ENCODE measurements around the gene BABAM2. TPM values are rescaled to one million over a fixed set of nuclear protein-coding genes. Genes with fewer than 3 reads are reported as not detected.

BABAM2 gene
- polyA plus RNA-seq, 3 donors from 2014 or later, result 52.4 to 89.2 (median 74.1) TPM

GRCh38 chr2:28082131-28082530 lies 191.6 kb downstream of the BABAM2 start:
- Mint-ChIP-seq H3K27ac (no peak overlapping the region), H3K36me3 (peaks cover 0 to 4% (median 3%) of the 10 kb centered on the region in 3 donors), H3K27me3 (ENCODE audit: low read depth in 3 of 3) (no peaks in the 10 kb centered on the region), H3K4me3 (no peak overlapping the region), H3K4me1 (peaks cover 0 to 5% of the 10 kb centered on the region in 2 donors), H3K9me3 (no peaks in the 10 kb centered on the region)
- DNase-seq, result no peak

- peaks cover 0 to 4% (median 0%) of the 10 kb centered on the region in 3 donors for H3K36me3 Mint-ChIP-seq
- H3K27me3 Mint-ChIP-seq (ENCODE audit: low read depth in 3 of 3), result no peaks in the 10 kb centered on the region
- no peak overlapping the region for H3K27ac Mint-ChIP-seq
- H3K4me1 Mint-ChIP-seq, result peaks cover 0 to 5% of the 10 kb centered on the region in 2 donors
- no peak overlapping the region for H3K4me3 Mint-ChIP-seq
- no peak for DNase-seq
- no peaks in the 10 kb centered on the region for H3K9me3 Mint-ChIP-seq
These were observed 192.9 kb downstream of the BABAM2 start for GRCh38 chr2:28083476-28083875.

GRCh38 chr2:28084564-28084963 lies 194.0 kb downstream of the BABAM2 start:
- no peak for DNase-seq
- Mint-ChIP-seq H3K4me1 (peaks cover 0 to 5% of the 10 kb centered on the region in 2 donors), H3K9me3 (no peaks in the 10 kb centered on the region), H3K27me3 (ENCODE audit: low read depth in 3 of 3) (no peaks in the 10 kb centered on the region), H3K4me3 (no peak overlapping the region), H3K27ac (no peak overlapping the region), H3K36me3 (peaks cover 0 to 4% (median 0%) of the 10 kb centered on the region in 3 donors)

GRCh38 chr2:28085201-28085600 lies 194.7 kb downstream of the BABAM2 start:
- Mint-ChIP-seq H3K9me3 (no peaks in the 10 kb centered on the region), H3K27ac (no peak overlapping the region), H3K4me3 (no peak overlapping the region), H3K36me3 (peaks cover 0 to 4% (median 0%) of the 10 kb centered on the region in 3 donors), H3K27me3 (ENCODE audit: low read depth in 3 of 3) (no peaks in the 10 kb centered on the region), H3K4me1 (peaks cover 0 to 5% of the 10 kb centered on the region in 2 donors)
- DNase-seq, result no peak

- Mint-ChIP-seq H3K4me1 (peaks cover 0 to 2% of the 10 kb centered on the region in 2 donors), H3K36me3 (peaks cover 0 to 4% (median 0%) of the 10 kb centered on the region in 3 donors), H3K27ac (no peak overlapping the region), H3K4me3 (no peak overlapping the region), H3K9me3 (no peaks in the 10 kb centered on the region), H3K27me3 (ENCODE audit: low read depth in 3 of 3) (no peaks in the 10 kb centered on the region)
- DNase-seq, result no peak
These were observed 196.1 kb downstream of the BABAM2 start for GRCh38 chr2:28086611-28087010.

GRCh38 chr2:28088970-28089369 lies 198.4 kb downstream of the BABAM2 start:
- Mint-ChIP-seq H3K4me1 (no peaks in the 10 kb centered on the region), H3K27ac (no peak overlapping the region), H3K9me3 (no peaks in the 10 kb centered on the region)

GRCh38 chr2:28089486-28089885 lies 199.0 kb downstream of the BABAM2 start:
- peaks cover 0 to 1% (median 0%) of the 10 kb centered on the region in 3 donors for H3K27me3 Mint-ChIP-seq (ENCODE audit: low read depth in 3 of 3)
- H3K4me3 Mint-ChIP-seq, result no peak overlapping the region
- H3K9me3 Mint-ChIP-seq, result no peaks in the 10 kb centered on the region
- H3K4me1 Mint-ChIP-seq, result no peaks in the 10 kb centered on the region
- no peak overlapping the region for H3K27ac Mint-ChIP-seq
- DNase-seq, result no peak
- H3K36me3 Mint-ChIP-seq, result no peaks in the 10 kb centered on the region

More at GRCh38 chr2:28088970-28089369, 198.4 kb downstream of the BABAM2 start:
- Mint-ChIP-seq H3K36me3 (no peaks in the 10 kb centered on the region), H3K4me3 (no peak overlapping the region), H3K27me3 (ENCODE audit: low read depth in 3 of 3) (peaks cover 0 to 1% (median 0%) of the 10 kb centered on the region in 3 donors)
- DNase-seq, result no peak

GRCh38 chr2:28093308-28093707 lies 202.8 kb downstream of the BABAM2 start:
- Mint-ChIP-seq H3K4me3 (no peak overlapping the region), H3K27ac (no peak overlapping the region), H3K9me3 (no peaks in the 10 kb centered on the region), H3K27me3 (ENCODE audit: low read depth in 3 of 3) (peaks cover 0 to 1% (median 0%) of the 10 kb centered on the region in 3 donors), H3K4me1 (no peaks in the 10 kb centered on the region), H3K36me3 (no peaks in the 10 kb centered on the region)
- DNase-seq, result no peak

- Mint-ChIP-seq H3K36me3 (no peaks in the 10 kb centered on the region), H3K4me3 (no peak overlapping the region), H3K27ac (peak overlapping the region in 1 of 6 donors; percentile 37), H3K4me1 (no peaks in the 10 kb centered on the region), H3K9me3 (no peaks in the 10 kb centered on the region), H3K27me3 (ENCODE audit: low read depth in 3 of 3) (peaks cover 0 to 3% (median 0%) of the 10 kb centered on the region in 3 donors)
- no peak for DNase-seq
These were observed 203.2 kb downstream of the BABAM2 start for GRCh38 chr2:28093768-28094167.

GRCh38 chr2:28094739-28095138 lies 204.2 kb downstream of the BABAM2 start:
- no peak for DNase-seq
- no peak overlapping the region for H3K27ac Mint-ChIP-seq
- no peaks in the 10 kb centered on the region for H3K9me3 Mint-ChIP-seq
- no peaks in the 10 kb centered on the region for H3K4me1 Mint-ChIP-seq
- no peak overlapping the region for H3K4me3 Mint-ChIP-seq
- H3K27me3 Mint-ChIP-seq (ENCODE audit: low read depth in 3 of 3), result peaks cover 0 to 3% (median 0%) of the 10 kb centered on the region in 3 donors
- H3K36me3 Mint-ChIP-seq, result no peaks in the 10 kb centered on the region

- Mint-ChIP-seq H3K4me1 (no peaks in the 10 kb centered on the region), H3K27me3 (ENCODE audit: low read depth in 3 of 3) (peaks cover 0 to 3% (median 0%) of the 10 kb centered on the region in 3 donors), H3K27ac (peak overlapping the region in 1 of 6 donors; percentile 32), H3K4me3 (no peak overlapping the region), H3K36me3 (no peaks in the 10 kb centered on the region), H3K9me3 (no peaks in the 10 kb centered on the region)
- DNase-seq, result no peak
These were observed 205.1 kb downstream of the BABAM2 start for GRCh38 chr2:28095622-28096021.

GRCh38 chr2:28096421-28096820 lies 205.9 kb downstream of the BABAM2 start:
- DNase-seq, result no peak
- H3K4me1 Mint-ChIP-seq, result no peaks in the 10 kb centered on the region
- no peaks in the 10 kb centered on the region for H3K36me3 Mint-ChIP-seq
- peaks cover 0 to 3% (median 0%) of the 10 kb centered on the region in 3 donors for H3K27me3 Mint-ChIP-seq (ENCODE audit: low read depth in 3 of 3)
- no peaks in the 10 kb centered on the region for H3K9me3 Mint-ChIP-seq
- H3K27ac Mint-ChIP-seq, result no peak overlapping the region
- H3K4me3 Mint-ChIP-seq, result no peak overlapping the region

- Mint-ChIP-seq H3K9me3 (no peaks in the 10 kb centered on the region), H3K27me3 (ENCODE audit: low read depth in 3 of 3) (peaks cover 0 to 2% (median 0%) of the 10 kb centered on the region in 3 donors), H3K4me1 (peaks cover 6% of the 10 kb centered on the region in 2 donors), H3K36me3 (no peaks in the 10 kb centered on the region), H3K4me3 (no peak overlapping the region), H3K27ac (no peak overlapping the region)
- no peak for DNase-seq
These were observed 208.1 kb downstream of the BABAM2 start for GRCh38 chr2:28098501-28099225.

GRCh38 chr2:28101123-28101522 lies 210.6 kb downstream of the BABAM2 start:
- no peak for DNase-seq
- H3K27me3 Mint-ChIP-seq (ENCODE audit: low read depth in 3 of 3), result peaks cover 0 to 2% (median 0%) of the 10 kb centered on the region in 3 donors
- H3K9me3 Mint-ChIP-seq, result no peaks in the 10 kb centered on the region
- peaks cover 6% of the 10 kb centered on the region in 2 donors for H3K4me1 Mint-ChIP-seq
- H3K4me3 Mint-ChIP-seq, result no peak overlapping the region
- H3K27ac Mint-ChIP-seq, result no peak overlapping the region
- no peaks in the 10 kb centered on the region for H3K36me3 Mint-ChIP-seq

- peaks cover 0 to 2% (median 0%) of the 10 kb centered on the region in 3 donors for H3K27me3 Mint-ChIP-seq (ENCODE audit: low read depth in 3 of 3)
- no peak overlapping the region for H3K27ac Mint-ChIP-seq
- no peaks in the 10 kb centered on the region for H3K9me3 Mint-ChIP-seq
- no peak overlapping the region for H3K4me3 Mint-ChIP-seq
- H3K36me3 Mint-ChIP-seq, result no peaks in the 10 kb centered on the region
- peaks cover 6% of the 10 kb centered on the region in 2 donors for H3K4me1 Mint-ChIP-seq
- DNase-seq, result no peak
These were observed 211.4 kb downstream of the BABAM2 start for GRCh38 chr2:28101892-28102291.
